B cell (primary cell): ENCODE results near the gene FMNL2. TPM values are rescaled to one million over a fixed set of nuclear protein-coding genes. Genes with fewer than 3 reads are reported as not detected.

Experiments used
- ATAC-seq: fragments of 200-7000 bp; cut with Tn5 transposase; one replicate; pipeline ENCODE4 v1.10.0; 2021; ENCODE audit warnings: low read depth, mild to moderate bottlenecking, moderate number of reproducible peaks, moderate library complexity
- CTCF ChIA-PET: fragments of 350-600 bp; sonication (Branson Sonifier 250); formaldehyde crosslinking; loops from one replicate; lab custom pipeline; 2021; ENCODE audit warnings: antibody characterized with exemption, inconsistent platforms; lab: Charles Lee
- POLR2A ChIA-PET: fragments of 350-600 bp; sonication (Branson Sonifier 250); formaldehyde crosslinking; loops from one replicate; lab custom pipeline; 2021; ENCODE audit warnings: antibody characterized with exemption; lab: Charles Lee
- DNase-seq: peaks from one replicate; pipeline ENCODE4 v3.0.0; 2013
- H2AFZ ChIP-seq: 2 replicates; pipeline ENCODE4 v1.6.1; 2012; ENCODE audit warnings: mild to moderate bottlenecking, low read depth, low read length; ENCODE audit not compliant: insufficient read depth, poor library complexity, severe bottlenecking
- H3K27ac ChIP-seq, 2 donors: 1 replicate in 1 of 2; 2 replicates in 1 of 2; pipeline ENCODE4 v1.5.1; 2012 to 2013; ENCODE audit warnings: low read length in 2 of 2, mild to moderate bottlenecking in 2 of 2, moderate library complexity in 1 of 2
- H3K27me3 ChIP-seq, 4 experiments: fragments of 200-600 bp in 1 of 4; sonication (generic) in 1 of 4; replicated peaks in 1 of 4; 1 replicate in 2 of 4; 2 replicates in 2 of 4; pipeline versions ENCODE4 v1.6.1 to v1.7.0; 2013 to 2016; ENCODE audit warnings: low read length in 3 of 4, mild to moderate bottlenecking in 2 of 4, mixed read lengths in 1 of 4, moderate library complexity in 1 of 4; ENCODE audit not compliant: insufficient read depth in 4 of 4, control insufficient read depth in 3 of 4; ENCODE audit errors: control extremely low read depth in 1 of 4
- H3K36me3 ChIP-seq, 2 experiments: replicated peaks in 1 of 2; 1 replicate in 1 of 2; 2 replicates in 1 of 2; pipeline versions ENCODE4 v1.6.1 to v1.7.1; 2013; ENCODE audit warnings: low read length in 1 of 2; ENCODE audit not compliant: insufficient read depth in 2 of 2, control insufficient read depth in 1 of 2; ENCODE audit errors: control extremely low read depth in 1 of 2, extremely low read depth in 1 of 2
- H3K4me1 ChIP-seq, 2 donors: fragments of 200-600 bp in 1 of 2; sonication (generic) in 1 of 2; 1 replicate in 1 of 2; 2 replicates in 1 of 2; pipeline versions ENCODE4 v1.5.1 to v1.6.1; 2013 to 2017; ENCODE audit warnings: low read length in 2 of 2; ENCODE audit not compliant: control insufficient read depth in 2 of 2, insufficient read depth in 2 of 2
- H3K4me2 ChIP-seq: replicated peaks from 2 replicates; pipeline ENCODE3; 2012; ENCODE audit warnings: mild to moderate bottlenecking, low read depth, low read length; ENCODE audit not compliant: poor library complexity, severe bottlenecking
- H3K4me3 ChIP-seq, 5 experiments: fragments of 200-600 bp in 1 of 5; sonication (generic) in 1 of 5; 1 replicate in 3 of 5; 2 replicates in 2 of 5; pipeline versions ENCODE4 v1.5.1 to v1.7.0; 2011 to 2016; ENCODE audit warnings: low read length in 4 of 5, mild to moderate bottlenecking in 4 of 5, low read depth in 2 of 5, control low read depth in 1 of 5, moderate library complexity in 1 of 5; ENCODE audit not compliant: insufficient read depth in 1 of 5; ENCODE audit errors: control extremely low read depth in 1 of 5, extremely low read depth in 1 of 5
- H3K79me2 ChIP-seq: fragments of 200-600 bp; sonication (generic); one replicate; pipeline ENCODE4 v1.6.0; 2016; ENCODE audit warnings: low read length; ENCODE audit not compliant: control insufficient read depth, insufficient read depth
- H3K9ac ChIP-seq: fragments of 200-600 bp; sonication (generic); 2 replicates; pipeline ENCODE4 v1.6.1; 2017; ENCODE audit warnings: mild to moderate bottlenecking, low read length, moderate library complexity
- H3K9me3 ChIP-seq, 3 donors: one replicate each; pipeline versions ENCODE4 v1.6.1 to v1.7.1; 2013; ENCODE audit warnings: low read length in 2 of 3; ENCODE audit not compliant: control insufficient read depth in 2 of 3, insufficient read depth in 1 of 3; ENCODE audit errors: control extremely low read depth in 1 of 3
- H4K20me1 ChIP-seq: 2 replicates; pipeline ENCODE4 v1.6.0; 2012; ENCODE audit warnings: mild to moderate bottlenecking, low read length; ENCODE audit not compliant: insufficient read depth, control insufficient read depth, poor library complexity, severe bottlenecking
- H3K27ac Mint-ChIP-seq: one replicate; pipeline ENCODE4 v1.8.0; 2021; ENCODE audit warnings: mixed read lengths
- H3K27me3 Mint-ChIP-seq: one replicate; pipeline ENCODE4 v1.8.0; 2021; ENCODE audit warnings: mixed read lengths
- H3K4me1 Mint-ChIP-seq: one replicate; pipeline ENCODE4 v1.8.0; 2021; ENCODE audit warnings: mixed read lengths
- H3K4me3 Mint-ChIP-seq: one replicate; pipeline ENCODE4 v1.8.0; 2021; ENCODE audit warnings: mixed read lengths
- H3K9me3 Mint-ChIP-seq: one replicate; pipeline ENCODE4 v1.8.0; 2022; ENCODE audit warnings: mixed read lengths; ENCODE audit not compliant: insufficient read depth
- EZH2 ChIP-seq: IDR thresholded peaks from 2 replicates; pipeline ENCODE4 v1.6.1; 2012; ENCODE audit warnings: borderline replicate concordance, low read depth, mild to moderate bottlenecking, moderate library complexity, low read length; ENCODE audit not compliant: insufficient read depth, poor library complexity, severe bottlenecking
- WGBS: methylation state at CpG from one replicate; pipeline ENCODE4 v1.1.5; 2013; ENCODE audit warnings: missing lambda C conversion rate; ENCODE audit not compliant: insufficient coverage; 5-methylcytosine and 5-hydroxymethylcytosine counted together
- intact Hi-C: fragments of 100-400 bp; cut with micrococcal nuclease; formaldehyde crosslinking; loops from one replicate; pipeline ENCODE4 v1.10.0; 2022
- polyA plus RNA-seq: library from polyadenylated mRNA; depleted of rRNA; stranded (reverse); fragments of >200 nt; gene quantifications from 2 replicates; pipeline ENCODE4 v1.2.3, GENCODE V29; 2012
- total RNA-seq, 2 donors: library from RNA; stranded (reverse); fragments of 120-200 nt in 1 of 2; gene quantifications; 1 replicate in 1 of 2; 2 replicates in 1 of 2; pipeline versions ENCODE4 v1.2.3 to v1.2.4, GENCODE V29; 2013 to 2022
- TF ChIP-seq, protein P1 (sequence below): fragments of 200-600 bp; IDR thresholded peaks from one replicate; pipeline ENCODE4 v1.8.0; 2022; ENCODE audit warnings: antibody characterized with exemption, mild to moderate bottlenecking

The FMNL2 gene
- total and polyA plus RNA-seq, 2 donors (not counting 1 experiment from before 2014, with no cell fraction given) = 0.73 to 8.8 TPM

DNA sequence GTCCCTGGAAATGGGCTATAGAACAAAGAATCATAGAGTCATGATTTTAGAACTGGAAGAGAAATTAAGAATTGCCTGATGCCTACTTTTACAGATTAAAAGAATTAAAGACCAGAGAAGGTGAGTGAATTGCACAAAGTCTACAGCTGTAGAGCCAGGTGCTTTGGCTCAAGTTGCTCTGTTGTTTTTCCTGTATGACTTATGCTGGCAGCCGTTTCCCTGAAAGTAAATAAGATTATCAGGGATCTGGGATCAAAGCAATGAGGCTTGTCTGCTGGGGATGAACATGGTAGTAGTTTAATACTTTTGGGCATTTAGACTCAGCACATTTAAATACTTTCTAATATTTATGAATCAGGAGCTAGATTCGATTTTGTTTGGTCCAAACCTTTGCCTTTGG, 215.4 kb downstream of the FMNL2 start:
- Mint-ChIP-seq H3K4me1 (no peaks in the 10 kb centered on the region), H3K9me3 (no peaks in the 10 kb centered on the region), H3K27me3 (no peaks in the 10 kb centered on the region), H3K4me3 (no peak overlapping the region), H3K27ac (no peak overlapping the region)
- DNase-seq = no peak
- Histone ChIP-seq H2AFZ (no peak overlapping the region), H3K4me1 (no peaks in the 10 kb centered on the region), H3K79me2 (no peaks in the 10 kb centered on the region), H3K27ac (no peak overlapping the region), H4K20me1 (no peaks in the 10 kb centered on the region), H3K27me3 (no peaks in the 10 kb centered on the region), H3K9me3 (no peaks in the 10 kb centered on the region), H3K9ac (no peak overlapping the region), H3K36me3 (no peaks in the 10 kb centered on the region), H3K4me3 (no peak overlapping the region), H3K4me2 (no peak overlapping the region)
- POLR2A ChIA-PET = no interaction called here
- no peak for ATAC-seq
- WGBS = no CpG with 5 or more reads among the region's 2 CpGs
- CTCF ChIA-PET = interaction anchor here (1.0 kb wide), 1 partner anchor 85 kb away, joined by 3 read pairs; no protein-coding TSS in a partner anchor
- intact Hi-C loops = no loop called here
- no peak for TF ChIP-seq EZH2
- TF ChIP-seq, protein P1, sequence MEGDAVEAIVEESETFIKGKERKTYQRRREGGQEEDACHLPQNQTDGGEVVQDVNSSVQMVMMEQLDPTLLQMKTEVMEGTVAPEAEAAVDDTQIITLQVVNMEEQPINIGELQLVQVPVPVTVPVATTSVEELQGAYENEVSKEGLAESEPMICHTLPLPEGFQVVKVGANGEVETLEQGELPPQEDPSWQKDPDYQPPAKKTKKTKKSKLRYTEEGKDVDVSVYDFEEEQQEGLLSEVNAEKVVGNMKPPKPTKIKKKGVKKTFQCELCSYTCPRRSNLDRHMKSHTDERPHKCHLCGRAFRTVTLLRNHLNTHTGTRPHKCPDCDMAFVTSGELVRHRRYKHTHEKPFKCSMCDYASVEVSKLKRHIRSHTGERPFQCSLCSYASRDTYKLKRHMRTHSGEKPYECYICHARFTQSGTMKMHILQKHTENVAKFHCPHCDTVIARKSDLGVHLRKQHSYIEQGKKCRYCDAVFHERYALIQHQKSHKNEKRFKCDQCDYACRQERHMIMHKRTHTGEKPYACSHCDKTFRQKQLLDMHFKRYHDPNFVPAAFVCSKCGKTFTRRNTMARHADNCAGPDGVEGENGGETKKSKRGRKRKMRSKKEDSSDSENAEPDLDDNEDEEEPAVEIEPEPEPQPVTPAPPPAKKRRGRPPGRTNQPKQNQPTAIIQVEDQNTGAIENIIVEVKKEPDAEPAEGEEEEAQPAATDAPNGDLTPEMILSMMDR = no peak

DNA sequence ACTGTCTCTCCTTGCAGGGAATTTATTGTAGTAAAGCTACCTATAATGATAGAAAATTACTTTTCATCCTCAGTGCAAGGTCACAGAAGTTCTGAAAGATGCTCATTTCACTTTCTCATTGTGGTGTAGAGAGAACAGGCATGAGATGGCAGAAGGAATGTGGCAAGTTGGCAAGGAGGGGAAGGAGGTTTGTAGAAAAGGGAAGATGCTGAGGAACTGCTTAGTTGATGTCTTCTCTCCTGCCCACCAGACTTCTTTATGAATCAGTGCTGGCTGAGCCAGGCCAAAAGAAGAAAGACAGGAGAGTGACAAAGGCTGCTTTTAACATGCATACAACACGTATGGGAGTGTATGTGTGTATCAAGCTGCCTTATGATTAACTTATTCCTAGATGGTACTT, 217.9 kb downstream of the FMNL2 start:
- ChIA-PET POLR2A (no interaction called here), CTCF (no interaction called here)
- no peaks in the 10 kb centered on the region for H4K20me1 ChIP-seq
- no peak overlapping the region for H3K27ac Mint-ChIP-seq
- H3K9me3 Mint-ChIP-seq = no peaks in the 10 kb centered on the region
- ATAC-seq (no peak), DNase-seq (no peak)
- H3K4me1 ChIP-seq = no peaks in the 10 kb centered on the region
- H3K9ac ChIP-seq = no peak overlapping the region
- H3K4me2 ChIP-seq = no peak overlapping the region
- H3K4me3 ChIP-seq = no peak overlapping the region
- H3K36me3 ChIP-seq = no peaks in the 10 kb centered on the region
- H3K4me1 Mint-ChIP-seq = no peaks in the 10 kb centered on the region
- TF ChIP-seq, protein P1 = no peak
- TF ChIP-seq EZH2 = no peak
- intact Hi-C loops = no loop called here
- no peak overlapping the region for H2AFZ ChIP-seq
- no peaks in the 10 kb centered on the region for H3K27me3 Mint-ChIP-seq
- H3K27ac ChIP-seq = no peak overlapping the region
- H3K79me2 ChIP-seq = no peaks in the 10 kb centered on the region
- H3K9me3 ChIP-seq = no peaks in the 10 kb centered on the region
- H3K27me3 ChIP-seq = no peaks in the 10 kb centered on the region
- WGBS = no CpG with 5 or more reads among the region's 1 CpG
- H3K4me3 Mint-ChIP-seq = no peak overlapping the region
